Neural progenitor cell (in vitro differentiated cells): ENCODE data around the gene VEZT.

Source experiments
- CTCF ChIP-seq: fragments of 200-600 bp; sonication (generic); IDR thresholded peaks from 2 replicates; pipeline ENCODE4 v1.5.1; 2017; ENCODE audit warnings: antibody characterized with exemption, mild to moderate bottlenecking
- EZH2 ChIP-seq: fragments of 200-600 bp; sonication (generic); IDR thresholded peaks from 2 replicates; pipeline ENCODE4 v1.6.1; 2017; ENCODE audit warnings: antibody characterized with exemption, mild to moderate bottlenecking, moderate library complexity

- no peak for TF ChIP-seq EZH2
- no peak for TF ChIP-seq CTCF
Observed at GRCh38 chr12:95269892-95270291, 52.3 kb downstream of the VEZT start.
